ENCODE results near the gene GRAMD1C.
A peak's percentile ranks its signal among the peaks of the same experiment; 100 is the strongest.

Gene GRAMD1C

GRCh38 chr3:113795693-113796092, 42.9 kb upstream of the GRAMD1C start:
- Histone ChIP-seq H3K9ac (ENCODE audit: low read depth, low read length) (no peak overlapping the region), H3K36me3 (ENCODE audit: insufficient read depth, low read length) (peaks cover 49% of the 10 kb centered on the region; the same call in 1 of the 2 replicates), H2AFZ (ENCODE audit: low read depth, low read length) (no peak overlapping the region), H3K4me1 (ENCODE audit: insufficient read depth, low read length) (no peaks in the 10 kb centered on the region), H3K9me3 (ENCODE audit: insufficient read depth, low read length, severe bottlenecking) (no peaks in the 10 kb centered on the region), H3K4me2 (ENCODE audit: insufficient read depth, low read length) (no peak overlapping the region), H3K27me3 (ENCODE audit: insufficient read depth, low read length, poor library complexity) (no peaks in the 10 kb centered on the region), H3K4me3 (ENCODE audit: low read depth in 1 of 2, low read length in 2 of 2) (no peak overlapping the region), H3K27ac (ENCODE audit: low read length) (no peak overlapping the region), H4K20me1 (ENCODE audit: insufficient read depth, low read length) (no peaks in the 10 kb centered on the region), H3K79me2 (ENCODE audit: insufficient read depth, low read length) (no peaks in the 10 kb centered on the region)
- no peak for DNase-seq
- no peak for TF ChIP-seq CTCF (IDR thresholded peaks at IDR 0.05; ENCODE audit: borderline replicate concordance, extremely low read depth, low read length, poor library complexity, severe bottlenecking)
- TF ChIP-seq EZH2 (IDR thresholded peaks at IDR 0.05; ENCODE audit: borderline replicate concordance, low read depth, low read length, severe bottlenecking): no peak
- ATAC-seq (ENCODE audit: insufficient read depth, low read depth): no peak

GRCh38 chr3:113802795-113803455, 35.7 kb upstream of the GRAMD1C start:
- no peak for TF ChIP-seq CTCF (IDR thresholded peaks at IDR 0.05; ENCODE audit: borderline replicate concordance, extremely low read depth, low read length, poor library complexity, severe bottlenecking)
- TF ChIP-seq EZH2 (IDR thresholded peaks at IDR 0.05; ENCODE audit: borderline replicate concordance, low read depth, low read length, severe bottlenecking): no peak
- Histone ChIP-seq H3K79me2 (ENCODE audit: insufficient read depth, low read length) (no peaks in the 10 kb centered on the region), H4K20me1 (ENCODE audit: insufficient read depth, low read length) (no peaks in the 10 kb centered on the region), H3K9me3 (ENCODE audit: insufficient read depth, low read length, severe bottlenecking) (no peaks in the 10 kb centered on the region), H3K4me2 (ENCODE audit: insufficient read depth, low read length) (no peak overlapping the region), H3K27ac (ENCODE audit: low read length) (no peak overlapping the region), H3K4me1 (ENCODE audit: insufficient read depth, low read length) (no peaks in the 10 kb centered on the region), H3K9ac (ENCODE audit: low read depth, low read length) (no peak overlapping the region), H3K27me3 (ENCODE audit: insufficient read depth, low read length, poor library complexity) (no peaks in the 10 kb centered on the region), H2AFZ (ENCODE audit: low read depth, low read length) (no peak overlapping the region), H3K36me3 (ENCODE audit: insufficient read depth, low read length) (peaks cover 48% of the 10 kb centered on the region), H3K4me3 (ENCODE audit: low read depth in 1 of 2, low read length in 2 of 2) (no peak overlapping the region)
- DNase-seq (no peak), ATAC-seq (ENCODE audit: insufficient read depth, low read depth) (0 out of 3 replicates have a peak, but pooled peaks have one; percentile 31)

GRCh38 chr3:113804661-113805060, 33.9 kb upstream of the GRAMD1C start:
- ATAC-seq (ENCODE audit: insufficient read depth, low read depth) (no peak), DNase-seq (no peak)
- Histone ChIP-seq H3K27ac (ENCODE audit: low read length) (no peak overlapping the region), H3K36me3 (ENCODE audit: insufficient read depth, low read length) (peaks cover 44% of the 10 kb centered on the region), H2AFZ (ENCODE audit: low read depth, low read length) (no peak overlapping the region), H3K79me2 (ENCODE audit: insufficient read depth, low read length) (no peaks in the 10 kb centered on the region), H3K9ac (ENCODE audit: low read depth, low read length) (no peak overlapping the region), H3K4me2 (ENCODE audit: insufficient read depth, low read length) (no peak overlapping the region), H3K9me3 (ENCODE audit: insufficient read depth, low read length, severe bottlenecking) (no peaks in the 10 kb centered on the region), H4K20me1 (ENCODE audit: insufficient read depth, low read length) (no peaks in the 10 kb centered on the region), H3K4me3 (ENCODE audit: low read depth in 1 of 2, low read length in 2 of 2) (no peak overlapping the region), H3K4me1 (ENCODE audit: insufficient read depth, low read length) (no peaks in the 10 kb centered on the region), H3K27me3 (ENCODE audit: insufficient read depth, low read length, poor library complexity) (no peaks in the 10 kb centered on the region)
- TF ChIP-seq EZH2 (IDR thresholded peaks at IDR 0.05; ENCODE audit: borderline replicate concordance, low read depth, low read length, severe bottlenecking): no peak
- TF ChIP-seq CTCF (IDR thresholded peaks at IDR 0.05; ENCODE audit: borderline replicate concordance, extremely low read depth, low read length, poor library complexity, severe bottlenecking): no peak
